Measurements from ENCODE around the gene DCLK3. TPM values are rescaled to one million over a fixed set of nuclear protein-coding genes. Genes with fewer than 3 reads are reported as not detected.

DCLK3 gene
- total RNA-seq, 4 donors from 2014 or later: 0.09 to 0.47 (median 0.12) TPM; not detected in 1

DNA sequence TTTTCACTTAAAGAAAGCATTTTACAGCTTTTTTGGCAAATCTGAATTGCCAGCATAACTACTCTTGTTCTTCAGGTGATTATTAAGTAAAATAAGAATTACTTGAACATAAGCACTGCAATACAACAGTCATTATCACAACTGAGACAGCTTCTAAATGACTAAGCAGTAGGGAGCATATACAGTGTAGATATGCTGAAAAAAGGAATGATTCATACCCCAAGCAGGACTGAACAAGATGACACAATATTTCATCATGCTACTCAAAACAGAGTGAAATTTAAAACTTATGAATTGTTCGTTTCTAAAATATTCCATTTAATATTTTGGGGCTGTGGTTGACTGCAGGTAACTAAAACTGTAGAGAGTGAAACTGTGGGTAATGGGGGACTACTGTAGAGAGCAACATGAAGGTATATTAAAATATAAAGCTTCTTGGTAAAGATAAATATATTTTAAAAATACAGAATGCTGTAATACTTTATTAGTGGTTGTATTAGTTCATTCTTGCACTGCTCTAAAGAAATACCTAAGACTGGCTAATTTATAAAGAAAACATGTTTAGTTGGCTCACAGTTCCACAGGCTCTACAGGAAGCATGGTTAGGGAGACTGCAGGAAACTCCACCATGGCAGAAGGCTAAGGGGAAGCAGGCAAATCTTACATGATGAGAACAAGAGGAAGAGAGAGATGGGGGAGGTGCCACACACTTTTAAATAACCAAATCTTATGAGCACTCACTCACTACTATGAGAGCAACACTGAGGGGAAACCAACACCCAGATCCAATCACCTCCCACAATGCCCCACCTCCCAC, 84.8 kb downstream of the DCLK3 start:
- no peak for TF ChIP-seq CTCF (IDR thresholded peaks at IDR 0.05)
- DNase-seq (ENCODE audit: low spot score) (no peak), ATAC-seq (ENCODE audit: low FRiP score) (no peak)

DNA sequence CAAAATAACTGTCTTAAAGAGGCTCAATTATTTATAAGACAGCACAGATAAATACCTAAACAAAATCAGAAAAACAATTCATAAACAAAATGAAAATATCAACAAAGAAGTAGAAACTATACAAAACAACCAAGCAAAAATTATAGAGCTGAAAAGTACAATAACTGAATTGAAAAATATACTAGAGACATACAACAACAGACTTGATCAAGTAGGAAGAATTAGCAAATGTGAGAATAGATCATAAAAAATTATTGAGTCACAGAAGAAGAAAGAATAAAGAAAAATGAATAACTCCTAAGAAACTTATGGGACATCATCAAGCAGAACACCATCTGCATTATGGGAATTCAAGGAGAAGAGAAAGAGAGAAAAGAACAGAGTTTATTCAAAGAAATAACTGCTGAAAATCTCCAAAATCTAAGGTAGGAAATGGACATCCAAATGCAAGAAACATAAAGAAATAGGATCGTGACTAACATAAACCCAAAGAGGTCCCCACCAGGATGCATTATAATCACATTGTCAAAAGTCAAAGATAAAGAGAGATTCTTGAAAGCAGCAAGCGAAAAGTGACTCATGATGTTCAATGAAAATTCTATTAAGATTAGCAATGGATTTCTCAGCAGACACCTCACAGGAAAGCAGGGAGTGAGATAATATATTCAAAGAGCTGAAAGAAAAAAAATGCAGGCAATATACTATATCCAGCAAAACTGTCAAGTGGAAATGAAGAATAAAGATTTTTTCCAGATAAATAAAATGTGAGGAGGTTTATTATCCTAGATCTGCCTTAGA, 85.9 kb downstream of the DCLK3 start:
- ATAC-seq (ENCODE audit: low FRiP score): no peak
- DNase-seq (ENCODE audit: low spot score): no peak
- TF ChIP-seq CTCF (IDR thresholded peaks at IDR 0.05): no peak

DNA sequence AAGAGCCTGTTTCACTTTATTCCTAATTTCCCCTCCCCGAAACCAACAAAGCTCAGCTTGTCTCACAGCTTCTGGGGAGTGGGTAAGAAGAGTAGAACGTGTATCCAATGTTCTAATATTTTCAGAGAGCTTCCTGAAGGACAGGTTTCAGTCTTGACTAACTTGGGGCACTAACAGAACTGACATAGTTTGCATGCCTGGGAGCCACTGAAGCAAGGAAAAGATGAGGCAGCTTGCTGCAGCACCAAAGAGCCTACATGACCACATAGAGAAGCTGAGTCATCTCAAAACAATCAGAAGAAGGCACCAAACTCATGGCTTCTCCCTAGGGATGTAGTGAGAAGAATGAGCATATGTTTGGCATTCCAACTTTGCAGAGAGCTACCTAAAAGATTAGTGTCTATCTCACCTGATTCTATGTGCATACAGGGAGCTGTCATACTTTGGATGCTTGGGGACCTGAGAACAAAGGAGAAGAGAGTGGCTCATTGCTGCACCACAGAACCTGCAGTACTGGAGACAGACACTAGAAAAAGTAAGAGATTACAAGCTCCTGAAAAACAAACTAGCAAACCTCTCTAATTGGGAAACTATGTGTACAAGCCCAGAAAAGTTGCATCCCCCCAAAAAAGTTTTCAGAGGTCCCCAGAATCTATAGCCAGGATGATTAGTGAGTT, 86.9 kb downstream of the DCLK3 start:
- DNase-seq (ENCODE audit: low spot score): no peak

GRCh38 chr3:36674816-36675215, 89.5 kb downstream of the DCLK3 start:
- DNase-seq (ENCODE audit: low spot score) (no peak), ATAC-seq (ENCODE audit: low FRiP score) (no peak)
- no peak for TF ChIP-seq CTCF (IDR thresholded peaks at IDR 0.05)

More for the DNA sequence above, 86.9 kb downstream of the DCLK3 start:
- no peak for ATAC-seq (ENCODE audit: low FRiP score)
- no peak for TF ChIP-seq CTCF (IDR thresholded peaks at IDR 0.05)

GRCh38 chr3:36669764-36670163, 94.6 kb downstream of the DCLK3 start:
- DNase-seq (ENCODE audit: low spot score): no peak
- TF ChIP-seq CTCF (IDR thresholded peaks at IDR 0.05): no peak

GRCh38 chr3:36666166-36666565, 98.2 kb downstream of the DCLK3 start:
- TF ChIP-seq CTCF (IDR thresholded peaks at IDR 0.05): no peak
- ATAC-seq (ENCODE audit: low FRiP score) (no peak), DNase-seq (ENCODE audit: low spot score) (no peak)

More at GRCh38 chr3:36669764-36670163, 94.6 kb downstream of the DCLK3 start:
- no peak for ATAC-seq (ENCODE audit: low FRiP score)
